OCI-M2 (cell line): ENCODE results near the gene C1QTNF3.
"Not testable (repeated sequence)": the region's sequence is repeated elsewhere in the genome, so short reads cannot be mapped to it uniquely, and the experiment has no call there.

ENCODE experiments used
- DNase-seq: peaks from one replicate; lab custom pipeline; 2025; ENCODE audit not compliant: unreplicated experiment; lab: John Stamatoyannopoulos, UW

The C1QTNF3 gene, protein sequence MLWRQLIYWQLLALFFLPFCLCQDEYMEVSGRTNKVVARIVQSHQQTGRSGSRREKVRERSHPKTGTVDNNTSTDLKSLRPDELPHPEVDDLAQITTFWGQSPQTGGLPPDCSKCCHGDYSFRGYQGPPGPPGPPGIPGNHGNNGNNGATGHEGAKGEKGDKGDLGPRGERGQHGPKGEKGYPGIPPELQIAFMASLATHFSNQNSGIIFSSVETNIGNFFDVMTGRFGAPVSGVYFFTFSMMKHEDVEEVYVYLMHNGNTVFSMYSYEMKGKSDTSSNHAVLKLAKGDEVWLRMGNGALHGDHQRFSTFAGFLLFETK

DNA sequence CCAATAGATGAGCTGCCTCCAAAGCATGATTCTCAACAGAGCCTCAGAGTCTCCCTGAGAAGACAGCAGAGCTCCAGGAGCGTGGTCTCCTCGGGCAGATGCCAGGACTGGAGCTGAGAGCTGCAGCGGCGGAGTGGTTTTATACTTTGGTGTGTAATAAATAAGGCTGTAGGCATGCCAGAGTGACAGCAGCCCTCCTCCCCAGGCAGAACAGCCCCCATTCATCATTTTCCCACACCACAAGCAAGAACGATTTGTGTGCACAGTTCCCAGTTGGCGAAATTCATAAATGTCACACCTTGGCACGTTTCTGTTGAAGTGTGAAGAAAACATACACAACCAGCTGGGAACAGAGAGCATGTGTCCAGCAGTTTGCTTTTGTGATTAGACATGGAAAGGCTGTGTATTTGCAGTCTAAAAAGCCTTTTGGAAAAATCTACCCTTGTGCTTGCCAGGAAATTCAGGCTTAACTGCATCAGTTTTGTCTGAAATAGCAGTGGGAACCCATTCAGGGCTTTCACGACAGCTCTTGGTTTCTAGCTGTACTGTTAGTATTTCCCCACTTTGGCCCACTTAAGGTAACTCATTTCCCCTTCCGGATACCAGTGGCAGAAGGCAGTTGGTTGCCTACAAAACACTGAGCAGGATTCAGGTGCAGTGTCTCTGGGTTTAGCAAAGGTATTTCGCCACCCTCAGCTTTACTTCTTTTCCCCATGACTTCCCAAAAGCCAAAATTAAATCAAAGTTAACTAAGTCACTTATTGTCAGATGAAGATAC lies at the start of gene C1QTNF3:
TSS of gene C1QTNF3 (minus strand) at position 115 of the 778 bp plus-strand sequence. CDS start at position 27, 88 bp downstream.
- DNase-seq: no peak

DNA sequence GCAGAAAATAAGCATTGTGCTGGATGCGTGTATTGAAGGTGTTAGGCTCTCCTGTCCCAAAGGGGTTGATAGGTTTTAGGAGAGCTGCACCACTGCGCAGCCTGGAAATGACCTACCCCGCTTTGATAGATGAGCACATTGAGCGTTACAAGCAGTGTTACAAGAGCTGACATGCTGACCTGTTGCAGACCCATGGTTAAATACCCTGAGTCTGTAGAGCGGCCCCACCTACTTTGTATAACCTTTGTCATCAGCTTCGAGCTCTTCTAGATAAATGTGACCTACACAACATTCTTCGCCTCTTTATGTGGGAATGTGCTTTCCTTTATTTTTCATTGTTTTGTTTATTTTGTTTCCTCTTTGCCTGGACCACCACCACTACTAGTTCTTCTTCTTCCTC lies 48.0 kb upstream of the C1QTNF3 start:
- not testable (repeated sequence) for DNase-seq

DNA sequence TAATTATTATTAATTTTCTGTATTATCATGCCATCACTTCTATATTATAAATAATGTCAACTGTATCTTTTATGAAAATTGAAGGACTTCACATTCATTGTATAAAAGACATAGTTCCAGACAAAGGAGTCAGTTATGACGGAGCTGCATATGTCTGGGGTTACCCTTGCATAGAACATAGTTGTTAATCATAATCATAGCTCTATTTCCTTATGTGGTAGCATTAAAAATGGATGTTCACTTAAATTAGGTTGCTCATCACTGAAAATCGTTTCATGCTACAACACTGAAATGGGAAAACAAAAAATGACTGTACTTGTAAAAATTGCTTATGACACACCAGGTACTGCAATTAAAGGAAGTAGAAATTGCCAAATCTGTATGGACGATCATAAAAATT lies 46.8 kb upstream of the C1QTNF3 start:
- DNase-seq: not testable (repeated sequence)

DNA sequence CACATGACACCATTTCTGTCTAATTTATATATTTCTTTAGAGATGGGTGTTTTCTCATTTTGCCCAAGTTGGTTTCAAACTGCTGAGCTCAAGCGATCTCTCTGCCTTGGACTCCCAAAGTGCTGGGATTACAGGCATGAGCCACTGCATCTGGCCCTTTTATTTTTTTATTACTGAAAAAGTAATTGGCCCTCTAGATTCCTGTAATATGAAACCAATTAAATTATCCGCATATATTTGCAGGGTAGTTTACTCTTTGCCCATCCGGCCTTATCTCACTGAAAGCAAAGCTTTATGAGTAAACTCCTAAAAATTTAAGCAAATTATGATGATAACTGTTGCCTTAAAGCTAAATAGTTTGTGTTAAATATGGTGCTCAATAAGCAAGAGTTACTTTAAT lies 44.7 kb upstream of the C1QTNF3 start:
- DNase-seq: not testable (repeated sequence)

DNA sequence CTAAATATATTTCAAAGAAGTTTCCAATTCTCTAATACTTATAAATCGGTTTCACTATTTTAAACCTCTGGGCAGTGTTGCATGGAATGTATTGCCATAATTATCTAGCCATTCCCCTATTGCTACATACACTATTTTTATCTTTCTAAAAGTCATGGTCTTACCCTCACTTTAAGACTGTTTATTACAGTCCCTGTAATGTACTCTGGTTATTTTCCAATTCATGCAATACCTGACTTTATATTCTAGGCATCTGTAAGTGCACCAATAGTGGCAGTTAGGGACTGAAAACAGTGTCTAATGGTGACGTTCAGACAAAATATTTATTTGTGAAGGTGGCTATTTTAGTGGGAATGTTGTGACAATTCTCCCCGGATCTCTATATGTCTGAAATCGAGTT lies 40.9 kb upstream of the C1QTNF3 start:
- not testable (repeated sequence) for DNase-seq

DNA sequence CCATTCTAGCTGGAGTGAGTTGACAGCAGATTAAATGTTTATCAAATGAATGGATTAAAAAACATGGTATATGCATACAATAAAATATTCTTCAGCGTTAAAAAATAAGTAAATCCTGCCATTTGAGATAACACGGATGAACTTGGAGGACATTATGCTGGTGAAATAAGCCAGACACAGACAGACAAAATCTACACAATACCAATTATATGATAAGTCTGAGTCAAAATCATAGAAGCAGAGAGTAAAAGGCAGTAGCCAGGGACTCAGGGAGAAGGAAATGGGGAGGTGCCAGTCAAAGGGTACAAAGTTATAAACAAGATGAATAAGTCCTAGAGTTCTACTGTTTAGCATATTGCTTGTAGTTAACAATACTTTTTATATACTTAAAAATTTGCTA lies 36.5 kb upstream of the C1QTNF3 start:
- DNase-seq: not testable (repeated sequence)

DNA sequence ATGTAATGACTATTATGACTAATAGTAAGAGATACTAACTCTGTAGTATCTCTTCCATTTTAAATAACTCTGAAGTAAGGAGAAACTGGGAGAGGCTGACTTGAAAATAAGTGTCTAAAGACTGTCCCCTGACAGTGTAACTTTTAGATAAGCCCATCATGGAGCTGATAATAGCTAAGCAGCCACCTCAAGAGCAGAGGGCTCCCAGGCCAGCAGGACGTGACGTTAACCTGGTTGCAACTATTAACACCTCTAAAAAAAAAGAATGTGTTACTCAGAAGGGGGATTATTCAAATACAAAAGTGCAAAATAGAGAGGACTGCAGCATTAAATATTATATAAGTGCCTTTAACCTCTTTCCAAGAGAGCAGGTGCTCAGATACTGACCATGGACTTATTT lies 34.6 kb upstream of the C1QTNF3 start:
- not testable (repeated sequence) for DNase-seq

DNA sequence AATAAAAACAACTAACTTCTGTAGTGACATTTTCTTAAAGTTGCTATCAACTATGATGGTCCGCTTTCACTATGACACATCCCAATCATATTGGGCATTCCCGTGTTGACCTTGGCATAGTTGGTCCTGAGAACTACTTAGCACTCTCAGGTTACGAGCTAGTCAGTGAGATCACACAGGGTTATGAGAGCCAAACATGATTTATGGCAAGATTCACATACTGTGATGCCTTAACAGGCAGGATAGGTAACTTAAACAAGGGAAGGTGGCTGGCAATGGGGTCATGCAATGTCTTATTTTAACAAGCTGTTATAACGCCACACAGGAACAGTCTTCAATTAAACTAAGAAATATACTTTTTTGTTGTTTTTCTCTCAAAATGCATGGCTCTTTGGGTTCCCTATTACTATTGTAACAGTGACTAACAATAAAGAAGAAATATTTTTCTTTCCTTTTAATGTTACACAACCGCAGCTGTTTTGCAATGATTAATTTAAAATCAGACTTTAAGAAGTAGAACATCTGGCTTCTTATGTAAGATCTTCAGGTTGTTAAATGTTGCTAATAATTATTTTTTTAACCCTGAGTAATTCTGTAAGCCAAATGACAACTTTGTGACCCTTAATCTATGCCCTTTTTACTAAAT lies 33.8 kb upstream of the C1QTNF3 start:
- not testable (repeated sequence) for DNase-seq

DNA sequence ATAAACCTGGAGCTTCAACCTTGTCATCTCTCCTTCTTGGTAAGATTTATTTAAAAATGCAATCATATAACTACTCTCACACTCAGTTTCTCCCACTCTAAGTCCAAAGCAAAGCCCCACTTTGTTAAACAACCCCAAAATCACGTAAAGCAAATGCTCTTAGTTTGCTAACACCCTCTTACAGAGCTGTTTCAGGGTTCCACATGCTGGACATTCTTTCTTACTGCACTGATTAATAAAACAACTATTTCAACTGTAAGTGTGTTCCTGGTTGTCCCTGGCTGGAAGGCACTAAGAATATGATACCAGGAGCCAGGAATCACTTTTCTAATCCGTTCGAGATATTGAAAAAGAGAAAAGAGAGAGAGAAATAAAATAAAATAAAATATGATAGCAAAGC lies 31.5 kb upstream of the C1QTNF3 start:
- DNase-seq: not testable (repeated sequence)

DNA sequence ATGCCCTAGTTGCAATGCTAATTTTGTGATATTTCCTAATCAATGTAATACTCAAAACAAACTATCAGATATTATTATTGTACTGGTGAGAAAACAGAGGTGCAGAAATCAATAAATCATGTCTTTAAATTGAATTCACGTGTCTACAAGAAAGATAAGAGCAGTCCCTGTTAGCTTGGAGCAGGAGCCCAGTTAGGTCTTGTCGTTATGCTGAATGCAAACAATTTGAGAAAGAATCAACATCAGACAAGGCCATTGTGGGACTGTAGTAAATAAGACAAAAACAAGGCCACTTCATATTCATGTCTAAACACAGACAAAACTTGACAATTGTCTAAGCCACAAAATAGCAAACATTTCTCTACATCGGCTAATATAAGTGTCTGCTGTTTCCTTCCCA lies 31.1 kb upstream of the C1QTNF3 start:
- not testable (repeated sequence) for DNase-seq

DNA sequence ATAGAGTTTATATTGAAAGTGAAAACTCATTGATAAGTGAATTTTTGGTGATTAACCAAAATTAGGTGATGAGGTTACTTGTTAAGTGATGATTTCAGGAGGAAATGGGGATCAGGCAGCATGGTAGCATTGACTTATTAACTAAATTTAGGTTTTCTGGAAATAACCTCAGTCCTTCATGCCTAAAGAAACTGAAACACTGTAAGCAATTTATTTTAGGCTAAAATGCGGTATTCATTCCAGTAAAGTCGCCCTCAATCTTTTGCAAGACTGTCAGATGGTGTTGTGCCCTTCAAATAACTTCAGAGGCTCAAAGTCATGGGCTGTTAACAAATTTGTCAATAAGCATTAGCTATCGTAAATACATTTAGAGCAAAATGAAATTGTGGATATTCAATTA lies 27.6 kb upstream of the C1QTNF3 start:
- not testable (repeated sequence) for DNase-seq

DNA sequence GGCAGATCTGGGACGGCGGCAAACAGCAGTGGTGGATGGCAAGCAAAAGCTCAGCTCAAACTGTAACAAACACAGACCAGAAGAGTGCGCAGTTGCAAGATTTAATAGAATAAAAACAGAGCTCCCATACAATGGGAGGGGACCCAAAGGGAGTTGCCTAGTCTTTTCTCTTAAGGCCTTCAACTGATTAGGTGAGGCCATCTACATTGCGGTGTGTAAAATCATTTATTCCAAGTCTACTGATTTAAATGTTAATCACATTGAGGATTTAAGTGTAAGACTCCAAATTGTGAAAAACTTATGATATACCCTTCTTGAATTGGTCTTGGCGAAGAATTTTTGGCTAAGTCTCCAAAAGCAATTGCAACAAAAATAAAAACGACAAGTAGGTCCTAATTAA lies 21.6 kb upstream of the C1QTNF3 start:
- no peak for DNase-seq

DNA sequence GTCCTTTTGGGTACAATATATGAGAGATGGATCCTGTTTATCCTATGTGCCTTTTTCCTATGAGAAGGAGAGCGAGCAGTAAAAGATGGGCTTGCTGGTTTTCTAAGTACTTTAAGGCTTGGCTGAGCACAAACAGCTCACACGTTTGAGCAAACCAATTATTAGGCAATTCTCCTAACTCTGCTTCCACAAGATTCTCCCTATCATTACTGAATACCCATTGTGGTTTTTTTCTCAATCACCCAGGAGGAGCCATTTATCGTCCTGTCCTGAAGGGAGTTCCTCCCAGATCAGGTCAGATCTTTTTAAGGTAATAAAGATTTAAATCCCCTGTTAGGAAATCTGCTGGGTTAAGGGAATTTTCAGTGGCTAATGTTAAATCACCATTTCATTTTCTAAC lies 19.4 kb upstream of the C1QTNF3 start:
- no peak for DNase-seq

DNA sequence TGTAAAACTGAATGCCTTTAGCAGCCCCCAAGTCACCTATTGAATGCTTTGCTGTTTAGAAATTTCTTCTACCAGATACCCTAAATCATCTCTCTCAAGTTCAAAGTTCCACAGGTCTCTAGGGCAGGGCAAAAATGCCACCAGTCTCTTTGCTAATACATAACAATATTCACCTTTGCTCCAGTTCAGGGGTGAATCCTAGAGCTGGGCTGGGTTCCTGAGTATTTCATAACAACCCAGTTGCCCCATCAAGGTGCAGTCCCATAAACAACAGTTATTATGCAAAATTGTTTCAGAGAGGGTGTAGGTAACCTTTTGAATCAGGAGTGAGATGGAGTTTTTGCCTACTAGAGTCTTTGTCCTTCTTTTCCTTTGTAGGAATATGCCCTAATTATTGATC lies 19.0 kb upstream of the C1QTNF3 start:
- no peak for DNase-seq

DNA sequence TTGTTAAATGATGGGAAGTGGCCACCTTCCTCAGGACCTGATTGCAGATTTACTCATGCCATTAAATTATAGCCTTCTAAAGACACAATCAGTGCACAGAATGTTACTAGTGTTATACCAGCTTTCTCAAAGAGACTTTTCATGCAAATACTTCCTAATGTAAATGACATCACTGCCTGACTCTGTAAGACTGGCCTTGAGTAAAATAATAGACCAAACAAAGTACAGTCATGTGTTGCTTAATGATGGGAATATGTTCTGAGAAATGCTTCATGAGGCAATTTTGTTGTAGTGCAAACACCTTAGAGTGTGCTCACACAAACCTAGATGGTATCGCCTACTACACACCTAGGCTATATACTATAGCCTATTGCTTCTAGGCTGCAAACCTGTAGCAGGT lies 17.0 kb upstream of the C1QTNF3 start:
- no peak for DNase-seq

DNA sequence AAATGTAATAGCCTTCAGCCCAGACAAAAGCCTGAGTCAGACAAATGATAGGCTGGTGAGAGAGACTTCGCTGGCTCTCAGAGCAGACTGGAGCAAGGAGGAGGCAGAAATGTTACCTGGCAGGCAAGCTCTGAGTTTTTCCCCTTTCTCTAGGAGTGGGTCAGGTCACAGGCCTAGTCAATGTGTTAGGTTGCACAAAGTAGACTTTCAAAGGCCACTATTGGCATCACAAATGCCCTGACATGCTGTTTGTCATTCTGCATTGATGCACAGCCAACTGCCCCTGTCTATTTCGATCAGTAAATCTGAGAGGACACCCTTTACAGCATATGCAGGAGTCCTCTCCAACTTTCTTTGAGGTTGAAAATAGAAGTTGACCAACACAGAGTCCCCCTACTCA lies 15.5 kb upstream of the C1QTNF3 start:
- DNase-seq: no peak

DNA sequence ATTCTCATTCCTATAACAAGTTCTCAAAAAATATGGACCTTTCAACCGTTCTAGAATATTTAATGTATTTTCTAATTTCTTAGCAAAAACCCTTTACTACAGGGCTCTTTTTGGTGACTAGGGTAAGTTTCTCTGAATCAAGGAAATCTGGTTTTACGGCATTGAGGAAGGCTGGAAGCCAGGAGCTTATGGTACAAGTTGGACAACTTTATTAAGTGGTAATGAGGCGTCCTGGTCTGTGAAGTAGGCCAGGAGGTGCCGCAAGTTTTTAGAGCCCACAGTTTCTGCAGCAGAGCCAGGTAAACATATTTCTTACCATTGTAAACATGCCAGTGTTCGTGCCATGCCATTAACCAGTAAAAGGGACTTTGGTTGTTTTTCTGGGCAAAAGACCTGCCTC lies 14.6 kb upstream of the C1QTNF3 start:
- no peak for DNase-seq

DNA sequence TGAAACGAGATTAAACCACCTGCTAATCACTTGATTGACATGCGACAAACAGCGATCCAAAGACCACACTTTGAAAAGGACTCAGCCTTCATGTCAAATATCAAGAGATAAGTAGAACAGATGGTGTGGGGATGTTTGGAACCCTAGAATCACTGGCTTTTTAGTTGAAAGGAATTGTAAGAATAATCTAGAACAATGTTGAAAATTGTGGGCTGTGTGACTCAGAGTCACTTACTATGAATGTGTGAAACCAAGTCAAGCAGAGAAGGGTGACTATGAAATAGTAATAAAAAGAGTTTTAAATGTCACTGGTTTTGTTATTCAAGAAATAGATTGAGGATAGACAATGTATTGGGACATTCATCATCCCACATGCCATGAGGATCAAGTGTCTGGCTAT lies 14.1 kb upstream of the C1QTNF3 start:
- DNase-seq: no peak

DNA sequence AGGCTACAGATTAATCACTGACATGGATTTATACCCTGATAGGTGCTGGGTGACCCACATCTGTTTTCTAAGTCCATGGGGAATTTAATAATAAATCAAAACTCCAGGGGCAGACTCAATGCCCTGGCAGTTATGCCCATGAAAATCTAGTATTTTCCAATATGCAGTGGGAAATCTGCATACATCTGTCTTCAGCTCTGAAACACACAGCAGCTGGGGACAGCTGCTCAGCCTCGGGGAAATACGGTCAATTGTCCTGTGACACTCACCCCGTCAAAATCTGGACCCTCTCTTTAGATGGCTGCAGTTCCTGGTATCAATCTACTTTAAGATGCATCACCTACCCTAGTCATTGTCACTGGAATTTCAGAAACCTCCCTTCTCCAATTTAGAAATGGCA lies 12.7 kb upstream of the C1QTNF3 start:
- DNase-seq: no peak

DNA sequence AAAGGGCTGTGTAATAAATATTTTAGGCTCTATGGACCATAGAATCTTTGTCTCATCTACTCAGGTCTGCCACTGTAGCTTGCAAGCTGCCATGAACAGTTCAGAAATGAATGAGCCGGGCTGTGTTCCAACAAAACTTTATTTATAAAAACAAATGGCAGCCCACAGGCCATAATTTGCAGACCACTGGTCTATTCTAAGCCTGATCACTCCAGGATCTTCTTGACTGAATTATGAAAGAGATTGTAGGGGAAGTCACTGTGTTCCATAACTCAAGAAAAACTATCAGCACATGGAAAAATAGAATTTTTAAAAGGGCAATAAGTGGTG lies 11.4 kb upstream of the C1QTNF3 start:
- DNase-seq: no peak

DNA sequence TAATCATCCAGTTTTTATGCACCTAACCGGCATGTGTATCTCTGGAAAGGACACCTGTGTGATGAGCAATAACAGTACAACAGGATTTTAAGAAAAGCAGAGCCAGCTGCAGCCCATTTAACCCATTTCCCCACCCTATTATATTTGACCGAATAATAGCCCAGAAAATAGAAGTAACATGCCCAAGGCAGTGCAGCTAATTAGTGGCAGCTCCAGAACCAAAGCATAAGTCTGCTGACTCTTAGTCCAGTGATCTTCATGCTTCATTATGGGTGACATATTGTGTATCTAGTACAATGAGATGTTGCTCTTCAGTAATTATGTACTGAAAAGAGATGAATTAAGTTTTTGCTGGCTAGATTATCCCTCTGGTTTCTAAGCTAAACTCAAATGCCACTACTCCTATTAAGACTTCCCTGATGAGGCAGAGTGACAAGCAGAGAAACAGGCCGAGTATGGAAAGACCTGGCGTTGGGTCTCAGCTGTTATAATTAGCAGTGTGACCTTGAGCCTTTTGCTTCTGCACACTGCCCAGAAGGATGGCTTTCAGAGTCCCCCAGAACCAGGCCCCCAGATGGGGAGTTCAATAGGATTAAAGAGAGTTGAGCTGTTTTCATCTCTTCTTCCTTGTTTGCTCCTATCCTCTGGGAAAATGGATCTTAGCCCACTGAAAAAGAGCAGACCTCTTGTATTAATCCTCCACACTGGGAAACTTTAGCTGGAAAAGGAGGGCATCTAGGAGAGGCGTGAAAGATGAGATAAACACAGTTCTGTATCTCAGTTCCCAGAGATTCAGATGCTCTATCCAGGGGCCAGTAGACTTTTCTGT lies 10.8 kb upstream of the C1QTNF3 start:
- DNase-seq: no peak
